Mucosa of stomach (tissue), 1 donor: Measurements from ENCODE around the gene ISY1.
A peak's percentile ranks its signal among the peaks of the same experiment; 100 is the strongest.
"Not testable (repeated sequence)": the region's sequence is repeated elsewhere in the genome, so short reads cannot be mapped to it uniquely, and the experiment has no call there.

ENCODE experiments used
- H3K27me3 ChIP-seq: one replicate; pipeline ENCODE4 v1.7.0; 2013; ENCODE audit warnings: mild to moderate bottlenecking, low read length; ENCODE audit not compliant: control insufficient read depth, insufficient read depth
- H3K36me3 ChIP-seq: one replicate; pipeline ENCODE4 v1.7.0; 2013; ENCODE audit warnings: low read length; ENCODE audit not compliant: control insufficient read depth, insufficient read depth
- H3K4me1 ChIP-seq: one replicate; pipeline ENCODE4 v1.7.0; 2013; ENCODE audit warnings: mild to moderate bottlenecking, low read length; ENCODE audit not compliant: control insufficient read depth, insufficient read depth
- H3K4me3 ChIP-seq: one replicate; pipeline ENCODE4 v1.7.0; 2013; ENCODE audit warnings: low read length
- H3K9ac ChIP-seq: one replicate; pipeline ENCODE4 v1.7.0; 2013; ENCODE audit warnings: mild to moderate bottlenecking, low read length, moderate library complexity
- H3K9me3 ChIP-seq: one replicate; pipeline ENCODE4 v1.7.0; 2013; ENCODE audit warnings: mild to moderate bottlenecking, low read length, moderate library complexity; ENCODE audit not compliant: control insufficient read depth
- donor health status: Pancreatic carcinoma.

The ISY1 gene

GRCh38 chr3:129160891-129161859, at the start of gene ISY1:
ISY1 (minus strand) TSS chr3:129161063; CDS start chr3:129160975, 88 bp downstream.
- Histone ChIP-seq H3K36me3 (peaks cover under 1% of the 10 kb centered on the region), H3K4me3 (peak within 1 kb of the TSS; percentile 98), H3K9ac (peak within 1 kb of the TSS; percentile 92), H3K4me1 (peaks cover 18% of the 10 kb centered on the region), H3K27me3 (no peaks in the 10 kb centered on the region), H3K9me3 (no peaks in the 10 kb centered on the region)

- H3K27me3 ChIP-seq: no peaks in the 10 kb centered on the region
- H3K9ac ChIP-seq: no peak overlapping the region
- H3K4me1 ChIP-seq: peaks cover 14% of the 10 kb centered on the region
- H3K36me3 ChIP-seq: no peaks in the 10 kb centered on the region
- no peak overlapping the region for H3K4me3 ChIP-seq
- no peaks in the 10 kb centered on the region for H3K9me3 ChIP-seq
These were observed 46.6 kb upstream of the ISY1 start for GRCh38 chr3:129207479-129207878.

- Histone ChIP-seq H3K4me1 (no peaks in the 10 kb centered on the region), H3K9ac (no peak overlapping the region), H3K9me3 (no peaks in the 10 kb centered on the region), H3K36me3 (no peaks in the 10 kb centered on the region), H3K27me3 (no peaks in the 10 kb centered on the region), H3K4me3 (no peak overlapping the region)
These were observed 44.4 kb upstream of the ISY1 start for GRCh38 chr3:129205109-129205832.

- H3K27me3 ChIP-seq: no peaks in the 10 kb centered on the region
- no peaks in the 10 kb centered on the region for H3K4me1 ChIP-seq
- H3K9me3 ChIP-seq: no peaks in the 10 kb centered on the region
- no peak overlapping the region for H3K9ac ChIP-seq
- no peak overlapping the region for H3K4me3 ChIP-seq
- no peaks in the 10 kb centered on the region for H3K36me3 ChIP-seq
These were observed 43.6 kb upstream of the ISY1 start for GRCh38 chr3:129204473-129204872.

- no peak overlapping the region for H3K4me3 ChIP-seq
- no peak overlapping the region for H3K9ac ChIP-seq
- no peaks in the 10 kb centered on the region for H3K36me3 ChIP-seq
- no peaks in the 10 kb centered on the region for H3K27me3 ChIP-seq
- H3K4me1 ChIP-seq: no peaks in the 10 kb centered on the region
- no peaks in the 10 kb centered on the region for H3K9me3 ChIP-seq
These were observed 38.5 kb upstream of the ISY1 start for GRCh38 chr3:129199366-129199765.

GRCh38 chr3:129197321-129197720, 36.5 kb upstream of the ISY1 start:
- no peaks in the 10 kb centered on the region for H3K36me3 ChIP-seq
- H3K9ac ChIP-seq: no peak overlapping the region
- no peaks in the 10 kb centered on the region for H3K9me3 ChIP-seq
- H3K4me1 ChIP-seq: no peaks in the 10 kb centered on the region
- H3K27me3 ChIP-seq: no peaks in the 10 kb centered on the region
- H3K4me3 ChIP-seq: no peak overlapping the region

- Histone ChIP-seq H3K9ac (no peak overlapping the region), H3K4me1 (no peaks in the 10 kb centered on the region), H3K9me3 (no peaks in the 10 kb centered on the region), H3K4me3 (no peak overlapping the region), H3K27me3 (no peaks in the 10 kb centered on the region), H3K36me3 (no peaks in the 10 kb centered on the region)
These were observed 35.7 kb upstream of the ISY1 start for GRCh38 chr3:129196601-129197000.

GRCh38 chr3:129195731-129196256, 34.9 kb upstream of the ISY1 start:
- no peaks in the 10 kb centered on the region for H3K27me3 ChIP-seq
- no peaks in the 10 kb centered on the region for H3K4me1 ChIP-seq
- H3K4me3 ChIP-seq: no peak overlapping the region
- no peaks in the 10 kb centered on the region for H3K36me3 ChIP-seq
- H3K9ac ChIP-seq: no peak overlapping the region
- H3K9me3 ChIP-seq: no peaks in the 10 kb centered on the region

- H3K9me3 ChIP-seq, H3K9ac ChIP-seq, H3K27me3 ChIP-seq, H3K4me1 ChIP-seq, H3K4me3 ChIP-seq, H3K36me3 ChIP-seq: not testable (repeated sequence)
These were observed 28.9 kb upstream of the ISY1 start for GRCh38 chr3:129189793-129190192.

GRCh38 chr3:129187857-129188256, 27.0 kb upstream of the ISY1 start:
- Histone ChIP-seq H3K9me3 (no peaks in the 10 kb centered on the region), H3K36me3 (no peaks in the 10 kb centered on the region), H3K9ac (no peak overlapping the region), H3K27me3 (no peaks in the 10 kb centered on the region), H3K4me3 (no peak overlapping the region), H3K4me1 (peaks cover 9% of the 10 kb centered on the region)

GRCh38 chr3:129185783-129186182, 24.9 kb upstream of the ISY1 start:
- no peaks in the 10 kb centered on the region for H3K9me3 ChIP-seq
- no peak overlapping the region for H3K4me3 ChIP-seq
- no peaks in the 10 kb centered on the region for H3K27me3 ChIP-seq
- H3K9ac ChIP-seq: no peak overlapping the region
- H3K36me3 ChIP-seq: no peaks in the 10 kb centered on the region
- H3K4me1 ChIP-seq: peaks cover 14% of the 10 kb centered on the region
